ENCODE data around the gene CMYA5. TPM values are rescaled to one million over a fixed set of nuclear protein-coding genes. Genes with fewer than 3 reads are reported as not detected.
A peak's percentile ranks its signal among the peaks of the same experiment; 100 is the strongest.

CMYA5 gene
- total RNA-seq, 2 donors from 2014 or later = 0.64 to 1.5 TPM

GRCh38 chr5:79832911-79833310 lies 143.3 kb downstream of the CMYA5 start:
- Mint-ChIP-seq H3K9me3 (no peaks in the 10 kb centered on the region), H3K4me3 (no peak overlapping the region), H3K4me1 (ENCODE audit: low read depth in 2 of 2) (no peaks in the 10 kb centered on the region), H3K27ac (no peak overlapping the region), H3K27me3 (peaks cover 13 to 14% of the 10 kb centered on the region in 2 donors), H3K36me3 (no peaks in the 10 kb centered on the region)
- no peak for DNase-seq (ENCODE audit: low spot score)
- ATAC-seq = no peak

- ATAC-seq (no peak), DNase-seq (ENCODE audit: low spot score) (no peak)
- Mint-ChIP-seq H3K27me3 (peaks cover 10 to 18% of the 10 kb centered on the region in 2 donors), H3K9me3 (no peaks in the 10 kb centered on the region), H3K27ac (no peak overlapping the region), H3K36me3 (no peaks in the 10 kb centered on the region), H3K4me3 (no peak overlapping the region), H3K4me1 (ENCODE audit: low read depth in 2 of 2) (no peaks in the 10 kb centered on the region)
Measured at GRCh38 chr5:79834098-79834753, 144.6 kb downstream of the CMYA5 start.

- Mint-ChIP-seq H3K4me3 (no peak overlapping the region), H3K27ac (no peak overlapping the region), H3K27me3 (peaks cover 6 to 21% of the 10 kb centered on the region in 2 donors), H3K9me3 (no peaks in the 10 kb centered on the region), H3K36me3 (no peaks in the 10 kb centered on the region), H3K4me1 (ENCODE audit: low read depth in 2 of 2) (no peaks in the 10 kb centered on the region)
- no peak for DNase-seq (ENCODE audit: low spot score)
- no peak for ATAC-seq
Measured at GRCh38 chr5:79834754-79835714, 145.4 kb downstream of the CMYA5 start.

- Mint-ChIP-seq H3K36me3 (no peaks in the 10 kb centered on the region), H3K4me1 (ENCODE audit: low read depth in 2 of 2) (no peaks in the 10 kb centered on the region), H3K27me3 (peaks cover 9 to 22% of the 10 kb centered on the region in 2 donors), H3K4me3 (no peak overlapping the region), H3K9me3 (no peaks in the 10 kb centered on the region), H3K27ac (no peak overlapping the region)
- DNase-seq (ENCODE audit: low spot score) = no peak
- ATAC-seq = no peak
Measured at GRCh38 chr5:79837761-79838551, 148.3 kb downstream of the CMYA5 start.

- Mint-ChIP-seq H3K27ac (no peak overlapping the region), H3K4me3 (no peak overlapping the region), H3K4me1 (ENCODE audit: low read depth in 2 of 2) (no peaks in the 10 kb centered on the region), H3K9me3 (no peaks in the 10 kb centered on the region), H3K36me3 (no peaks in the 10 kb centered on the region), H3K27me3 (peaks cover 9 to 17% of the 10 kb centered on the region in 2 donors)
- ATAC-seq (no peak), DNase-seq (ENCODE audit: low spot score) (no peak)
Measured at GRCh38 chr5:79840084-79840990, 150.7 kb downstream of the CMYA5 start.

GRCh38 chr5:79841172-79841571 lies 151.5 kb downstream of the CMYA5 start:
- Mint-ChIP-seq H3K9me3 (no peaks in the 10 kb centered on the region), H3K4me3 (no peak overlapping the region), H3K27me3 (peaks cover 9 to 17% of the 10 kb centered on the region in 2 donors), H3K4me1 (ENCODE audit: low read depth in 2 of 2) (no peaks in the 10 kb centered on the region), H3K27ac (no peak overlapping the region), H3K36me3 (no peaks in the 10 kb centered on the region)
- ATAC-seq (no peak), DNase-seq (ENCODE audit: low spot score) (no peak)

- Mint-ChIP-seq H3K36me3 (no peaks in the 10 kb centered on the region), H3K4me1 (ENCODE audit: low read depth in 2 of 2) (no peaks in the 10 kb centered on the region), H3K4me3 (no peak overlapping the region), H3K27me3 (peaks cover 9 to 17% of the 10 kb centered on the region in 2 donors), H3K9me3 (no peaks in the 10 kb centered on the region), H3K27ac (no peak overlapping the region)
- DNase-seq (ENCODE audit: low spot score) (no peak), ATAC-seq (peak in 1 of 2 donors; percentile 22)
Measured at GRCh38 chr5:79842006-79842881, 152.6 kb downstream of the CMYA5 start.

GRCh38 chr5:79842991-79843390 lies 153.4 kb downstream of the CMYA5 start:
- Mint-ChIP-seq H3K36me3 (no peaks in the 10 kb centered on the region), H3K27me3 (peaks cover 12 to 17% of the 10 kb centered on the region in 2 donors), H3K9me3 (no peaks in the 10 kb centered on the region), H3K27ac (no peak overlapping the region), H3K4me1 (ENCODE audit: low read depth in 2 of 2) (no peaks in the 10 kb centered on the region), H3K4me3 (no peak overlapping the region)
- DNase-seq (ENCODE audit: low spot score) (no peak), ATAC-seq (no peak)

- Mint-ChIP-seq H3K36me3 (no peaks in the 10 kb centered on the region), H3K9me3 (no peaks in the 10 kb centered on the region), H3K4me3 (no peak overlapping the region), H3K27me3 (peaks cover 12 to 17% of the 10 kb centered on the region in 2 donors), H3K27ac (no peak overlapping the region), H3K4me1 (ENCODE audit: low read depth in 2 of 2) (no peaks in the 10 kb centered on the region)
- ATAC-seq = no peak
- DNase-seq (ENCODE audit: low spot score) = no peak
Measured at GRCh38 chr5:79843450-79844388, 154.1 kb downstream of the CMYA5 start.

GRCh38 chr5:79844571-79844970 lies 154.9 kb downstream of the CMYA5 start:
- DNase-seq (ENCODE audit: low spot score) = peak; percentile 41
- Mint-ChIP-seq H3K27me3 (peaks cover 9% of the 10 kb centered on the region in 2 donors), H3K36me3 (no peaks in the 10 kb centered on the region), H3K4me1 (ENCODE audit: low read depth in 2 of 2) (no peaks in the 10 kb centered on the region), H3K27ac (no peak overlapping the region), H3K4me3 (no peak overlapping the region), H3K9me3 (no peaks in the 10 kb centered on the region)
- no peak for ATAC-seq

GRCh38 chr5:79845448-79846197 lies 156.0 kb downstream of the CMYA5 start:
- H3K4me1 Mint-ChIP-seq (ENCODE audit: low read depth in 2 of 2) = no peaks in the 10 kb centered on the region
- no peaks in the 10 kb centered on the region for H3K9me3 Mint-ChIP-seq
- no peaks in the 10 kb centered on the region for H3K36me3 Mint-ChIP-seq
- ATAC-seq (peak in 1 of 2 donors; percentile 80), DNase-seq (ENCODE audit: low spot score) (peak; percentile 10)
- no peak overlapping the region for H3K27ac Mint-ChIP-seq
- no peak overlapping the region for H3K4me3 Mint-ChIP-seq
- H3K27me3 Mint-ChIP-seq = peaks cover 4% of the 10 kb centered on the region in 2 donors

All from natural killer cell treated with Interleukin-12 subunit alpha and Interleukin-12 subunit beta and Interleukin-15 and Interleukin-18, amount 100 ng/mL, for 72 hours (primary cell).